ENCODE data around the gene NADSYN1.
"Not testable (repeated sequence)": the region's sequence is repeated elsewhere in the genome, so short reads cannot be mapped to it uniquely, and the experiment has no call there.

- TF ChIP-seq CTCF (IDR thresholded peaks at IDR 0.05; ENCODE audit: insufficient read depth, low read length, poor library complexity, severe bottlenecking); EZH2phosphoT487 (conservative IDR thresholded peaks at IDR 0.05; ENCODE audit: low read length): not testable (repeated sequence)
These were observed 82.0 kb downstream of the NADSYN1 start for GRCh38 chr11:71534711-71535608.

Data from SU-DHL-6 (cell line).